ENCODE data around the gene DHRS7. TPM values are rescaled to one million over a fixed set of nuclear protein-coding genes. Genes with fewer than 3 reads are reported as not detected.

Gene DHRS7
- total and polyA plus RNA-seq, 9 of the 15 experiments (the other 6 are each of a cell fraction or from before 2014, with no cell fraction given), result 10.2 to 20.1 (median 15.7) TPM

DNA sequence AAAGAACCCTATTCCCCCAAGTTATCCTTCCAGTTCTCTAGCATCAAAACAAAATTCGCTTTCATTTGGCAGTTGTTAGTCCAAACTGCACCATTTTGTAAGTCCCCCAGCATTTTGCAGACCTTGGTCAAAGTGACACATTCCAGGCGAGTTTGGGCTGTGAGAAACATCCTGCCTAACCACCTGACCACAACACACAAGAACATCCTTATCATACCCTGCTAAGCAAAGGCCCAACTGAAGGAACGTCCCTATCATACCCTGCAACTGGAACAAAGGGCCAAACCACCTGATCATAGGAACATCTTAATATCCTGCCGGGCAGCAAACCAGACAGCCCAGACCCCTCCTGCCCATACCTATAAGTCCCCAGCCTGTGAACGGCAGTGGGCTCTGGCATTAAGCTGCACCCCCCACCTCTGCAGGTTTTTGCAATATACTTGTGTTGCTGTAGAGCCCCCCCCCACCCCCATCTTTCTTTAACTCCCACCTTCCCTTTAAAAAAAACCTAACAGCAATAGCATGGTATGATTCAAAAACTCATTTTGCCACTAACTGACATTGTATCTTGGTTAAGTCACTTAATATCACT lies 70.8 kb downstream of the DHRS7 start (continued):
- TF ChIP-seq, protein P1, sequence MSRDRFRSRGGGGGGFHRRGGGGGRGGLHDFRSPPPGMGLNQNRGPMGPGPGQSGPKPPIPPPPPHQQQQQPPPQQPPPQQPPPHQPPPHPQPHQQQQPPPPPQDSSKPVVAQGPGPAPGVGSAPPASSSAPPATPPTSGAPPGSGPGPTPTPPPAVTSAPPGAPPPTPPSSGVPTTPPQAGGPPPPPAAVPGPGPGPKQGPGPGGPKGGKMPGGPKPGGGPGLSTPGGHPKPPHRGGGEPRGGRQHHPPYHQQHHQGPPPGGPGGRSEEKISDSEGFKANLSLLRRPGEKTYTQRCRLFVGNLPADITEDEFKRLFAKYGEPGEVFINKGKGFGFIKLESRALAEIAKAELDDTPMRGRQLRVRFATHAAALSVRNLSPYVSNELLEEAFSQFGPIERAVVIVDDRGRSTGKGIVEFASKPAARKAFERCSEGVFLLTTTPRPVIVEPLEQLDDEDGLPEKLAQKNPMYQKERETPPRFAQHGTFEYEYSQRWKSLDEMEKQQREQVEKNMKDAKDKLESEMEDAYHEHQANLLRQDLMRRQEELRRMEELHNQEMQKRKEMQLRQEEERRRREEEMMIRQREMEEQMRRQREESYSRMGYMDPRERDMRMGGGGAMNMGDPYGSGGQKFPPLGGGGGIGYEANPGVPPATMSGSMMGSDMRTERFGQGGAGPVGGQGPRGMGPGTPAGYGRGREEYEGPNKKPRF (IDR thresholded peaks at IDR 0.05; ENCODE audit: low read depth, low read length), result no peak
- TF ChIP-seq TAF15 (IDR thresholded peaks at IDR 0.05; ENCODE audit: low read depth, low read length) (no peak), SMARCA5 (IDR thresholded peaks at IDR 0.05) (no peak), PTTG1 (tag; IDR thresholded peaks at IDR 0.05; ENCODE audit: low read depth) (no peak), ZNF780A (CRISPR knock-in tag; IDR thresholded peaks at IDR 0.05) (no peak), KLF1 (tag; IDR thresholded peaks at IDR 0.05) (no peak), ZEB2 (IDR thresholded peaks at IDR 0.05) (0 out of 2 replicates have a peak, but pooled peaks have one; percentile 46), DPF2 (IDR thresholded peaks at IDR 0.05) (peak; percentile 56; the same call in 1 of the 2 replicates), FOSL1 (tag; conservative IDR thresholded peaks at IDR 0.05) (peak; percentile 33; the same call in 1 of the 2 replicates), ZNF282 (CRISPR knock-in tag; IDR thresholded peaks at IDR 0.05) (no peak), ZNF507 (tag; conservative IDR thresholded peaks at IDR 0.05) (no peak), ELF4 (CRISPR knock-in tag; IDR thresholded peaks at IDR 0.05) (no peak), CBFA2T3 (IDR thresholded peaks at IDR 0.05) (peak; percentile 84), STAT5A (IDR thresholded peaks at IDR 0.05; ENCODE audit: borderline replicate concordance, low read length) (peak; percentile 43; the same call in 1 of the 2 replicates)
- TF ChIP-seq, protein P2, sequence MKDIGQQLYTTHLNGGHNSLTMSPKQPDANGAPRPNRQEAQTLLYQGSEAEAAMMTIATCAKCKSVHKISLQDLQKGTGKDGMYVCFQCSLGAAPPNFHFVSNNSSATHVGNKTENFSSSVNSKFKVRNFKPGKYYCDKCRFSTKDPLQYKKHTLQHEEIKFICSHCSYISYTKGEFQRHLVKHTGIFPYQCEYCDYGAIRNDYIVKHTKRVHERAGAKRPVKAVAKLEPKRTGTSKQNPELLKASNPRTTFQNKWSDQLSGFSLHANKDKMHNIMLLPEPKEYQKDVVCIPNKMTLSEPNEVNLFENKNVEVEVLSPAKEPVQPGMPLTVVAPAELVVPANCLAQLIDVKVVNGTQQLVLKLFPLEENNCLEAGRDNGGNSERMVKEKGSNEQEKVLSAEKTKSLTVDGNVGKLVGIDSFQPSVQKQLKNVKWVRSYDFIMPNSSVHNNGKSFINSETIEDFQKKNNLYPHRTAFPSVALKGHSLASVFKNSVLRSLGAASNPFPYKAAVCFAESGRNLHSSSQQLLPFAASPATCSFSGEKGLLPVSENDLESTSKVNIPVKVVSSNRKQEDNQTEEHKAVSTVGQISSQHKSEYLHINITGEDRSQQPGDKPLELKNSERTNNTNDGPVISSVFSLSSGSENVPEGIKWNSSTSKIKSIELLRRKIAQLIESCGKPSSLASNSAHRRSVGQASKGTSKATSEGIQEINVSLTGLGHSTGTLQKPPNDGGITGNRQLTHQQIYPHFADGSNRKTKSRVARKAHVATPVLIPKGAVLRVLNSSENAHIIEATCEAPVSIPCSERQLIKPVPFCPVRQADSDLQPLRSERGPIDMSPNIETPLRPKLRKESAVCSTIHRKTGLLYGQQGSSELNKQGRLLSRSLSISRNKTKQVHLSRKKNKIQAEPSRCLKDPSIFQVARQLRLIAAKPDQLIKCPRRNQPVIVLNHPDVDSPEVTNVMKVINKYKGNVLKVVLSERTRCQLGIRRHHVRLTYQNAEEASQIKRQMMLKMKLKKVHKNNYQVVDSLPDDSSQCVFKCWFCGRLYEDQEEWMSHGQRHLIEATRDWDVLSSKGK (CRISPR knock-in tag; IDR thresholded peaks at IDR 0.05), result no peak
- TF ChIP-seq, protein P3, sequence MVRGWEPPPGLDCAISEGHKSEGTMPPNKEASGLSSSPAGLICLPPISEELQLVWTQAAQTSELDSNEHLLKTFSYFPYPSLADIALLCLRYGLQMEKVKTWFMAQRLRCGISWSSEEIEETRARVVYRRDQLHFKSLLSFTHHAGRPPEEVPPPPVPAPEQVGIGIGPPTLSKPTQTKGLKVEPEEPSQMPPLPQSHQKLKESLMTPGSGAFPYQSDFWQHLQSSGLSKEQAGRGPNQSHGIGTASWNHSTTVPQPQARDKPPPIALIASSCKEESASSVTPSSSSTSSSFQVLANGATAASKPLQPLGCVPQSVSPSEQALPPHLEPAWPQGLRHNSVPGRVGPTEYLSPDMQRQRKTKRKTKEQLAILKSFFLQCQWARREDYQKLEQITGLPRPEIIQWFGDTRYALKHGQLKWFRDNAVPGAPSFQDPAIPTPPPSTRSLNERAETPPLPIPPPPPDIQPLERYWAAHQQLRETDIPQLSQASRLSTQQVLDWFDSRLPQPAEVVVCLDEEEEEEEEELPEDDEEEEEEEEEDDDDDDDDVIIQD (CRISPR knock-in tag; IDR thresholded peaks at IDR 0.05), result no peak
- TF ChIP-seq, protein P4, sequence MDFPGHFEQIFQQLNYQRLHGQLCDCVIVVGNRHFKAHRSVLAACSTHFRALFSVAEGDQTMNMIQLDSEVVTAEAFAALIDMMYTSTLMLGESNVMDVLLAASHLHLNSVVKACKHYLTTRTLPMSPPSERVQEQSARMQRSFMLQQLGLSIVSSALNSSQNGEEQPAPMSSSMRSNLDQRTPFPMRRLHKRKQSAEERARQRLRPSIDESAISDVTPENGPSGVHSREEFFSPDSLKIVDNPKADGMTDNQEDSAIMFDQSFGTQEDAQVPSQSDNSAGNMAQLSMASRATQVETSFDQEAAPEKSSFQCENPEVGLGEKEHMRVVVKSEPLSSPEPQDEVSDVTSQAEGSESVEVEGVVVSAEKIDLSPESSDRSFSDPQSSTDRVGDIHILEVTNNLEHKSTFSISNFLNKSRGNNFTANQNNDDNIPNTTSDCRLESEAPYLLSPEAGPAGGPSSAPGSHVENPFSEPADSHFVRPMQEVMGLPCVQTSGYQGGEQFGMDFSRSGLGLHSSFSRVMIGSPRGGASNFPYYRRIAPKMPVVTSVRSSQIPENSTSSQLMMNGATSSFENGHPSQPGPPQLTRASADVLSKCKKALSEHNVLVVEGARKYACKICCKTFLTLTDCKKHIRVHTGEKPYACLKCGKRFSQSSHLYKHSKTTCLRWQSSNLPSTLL (IDR thresholded peaks at IDR 0.05), result no peak
- TF ChIP-seq, protein P5, sequence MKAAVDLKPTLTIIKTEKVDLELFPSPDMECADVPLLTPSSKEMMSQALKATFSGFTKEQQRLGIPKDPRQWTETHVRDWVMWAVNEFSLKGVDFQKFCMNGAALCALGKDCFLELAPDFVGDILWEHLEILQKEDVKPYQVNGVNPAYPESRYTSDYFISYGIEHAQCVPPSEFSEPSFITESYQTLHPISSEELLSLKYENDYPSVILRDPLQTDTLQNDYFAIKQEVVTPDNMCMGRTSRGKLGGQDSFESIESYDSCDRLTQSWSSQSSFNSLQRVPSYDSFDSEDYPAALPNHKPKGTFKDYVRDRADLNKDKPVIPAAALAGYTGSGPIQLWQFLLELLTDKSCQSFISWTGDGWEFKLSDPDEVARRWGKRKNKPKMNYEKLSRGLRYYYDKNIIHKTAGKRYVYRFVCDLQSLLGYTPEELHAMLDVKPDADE (conservative IDR thresholded peaks at IDR 0.05; ENCODE audit: control insufficient read depth, low read depth, low read length), result no peak
